Lung (tissue), 12 donors: ENCODE data around the gene LYZ. TPM values are rescaled to one million over a fixed set of nuclear protein-coding genes. Genes with fewer than 3 reads are reported as not detected.

ENCODE experiments used
- ATAC-seq: fragments of 200-7000 bp; cut with Tn5 transposase; one replicate; pipeline ENCODE4 v1.9.1; 2020; ENCODE audit warnings: moderate number of reproducible peaks; ENCODE audit not compliant: insufficient read depth, low FRiP score
- DNase-seq, 3 donors: peaks; one replicate each; pipeline ENCODE4 v3.0.0-alpha.2; 2013 to 2017
- H3K27ac ChIP-seq, 2 donors: one replicate each; pipeline ENCODE4 v1.5.1; 2013; ENCODE audit warnings: mild to moderate bottlenecking in 2 of 2, moderate library complexity in 2 of 2, control low read depth in 1 of 2, inconsistent platforms in 1 of 2, low read depth in 1 of 2, low read length in 1 of 2
- H3K27me3 ChIP-seq, 3 donors: one replicate each; pipeline ENCODE4 v1.5.1; 2013; ENCODE audit warnings: low read length in 2 of 3; ENCODE audit not compliant: control insufficient read depth in 3 of 3, insufficient read depth in 3 of 3
- H3K36me3 ChIP-seq, 4 donors: one replicate each; pipeline ENCODE4 v1.5.1; 2013; ENCODE audit warnings: low read length in 4 of 4, mild to moderate bottlenecking in 1 of 4, moderate library complexity in 1 of 4; ENCODE audit not compliant: control insufficient read depth in 4 of 4, insufficient read depth in 4 of 4
- H3K4me1 ChIP-seq, 5 donors: one replicate each; pipeline ENCODE4 v1.5.1; 2013; ENCODE audit warnings: low read length in 5 of 5, mild to moderate bottlenecking in 2 of 5, moderate library complexity in 1 of 5; ENCODE audit not compliant: control insufficient read depth in 5 of 5, insufficient read depth in 5 of 5
- H3K4me3 ChIP-seq: one replicate; pipeline ENCODE4 v1.5.1; 2013; ENCODE audit warnings: mild to moderate bottlenecking, control low read depth, moderate library complexity
- H3K9ac ChIP-seq, 2 donors: one replicate each; pipeline ENCODE4 v1.5.1; 2013; ENCODE audit warnings: low read length in 2 of 2, control low read depth in 1 of 2; ENCODE audit not compliant: insufficient read depth in 1 of 2
- H3K9me3 ChIP-seq, 4 donors: one replicate each; pipeline ENCODE4 v1.5.1; 2013; ENCODE audit warnings: low read length in 3 of 4, mild to moderate bottlenecking in 1 of 4, moderate library complexity in 1 of 4; ENCODE audit not compliant: control insufficient read depth in 4 of 4, insufficient read depth in 3 of 4
- CTCF ChIP-seq: IDR thresholded peaks from 2 replicates; pipeline ENCODE4 v1.5.1; 2012; ENCODE audit warnings: mild to moderate bottlenecking; ENCODE audit errors: control extremely low read depth, extremely low read depth
- WGBS, 2 donors: extraction: QIAGEN DNeasy Blood & Tissue Kit; methylation state at CpG; one replicate each; pipeline ENCODE4 v1.1.7; 2013; 5-methylcytosine and 5-hydroxymethylcytosine counted together
- polyA plus RNA-seq, 2 donors: library from polyadenylated mRNA; stranded (reverse); fragments of 200-250 nt; gene quantifications; one replicate each; pipeline ENCODE4 v1.2.1, GENCODE V29; 2013
- total RNA-seq, 2 donors: library from RNA; depleted of rRNA in 1 of 2; stranded (reverse); fragments of >200 nt in 1 of 2; gene quantifications; one replicate each; pipeline ENCODE4 v1.2.1, GENCODE V29; 2014 to 2021
- donor health status: control.
- donor health status: control.
- donor health status: Bipolar disorder and iron deficiency.
- donor health status: healthy.
- donor health status: DM: yes; HTN: yes; CAD: no.

LYZ gene
- total and polyA plus RNA-seq, 4 donors, result 171 to 448 (median 182) TPM

GRCh38 chr12:69329669-69330428, 18.3 kb upstream of the LYZ start:
- Histone ChIP-seq H3K27ac (no peak overlapping the region), H3K9ac (no peak overlapping the region), H3K36me3 (no peaks in the 10 kb centered on the region), H3K4me3 (no peak overlapping the region), H3K4me1 (peaks cover 0 to 10% (median 0%) of the 10 kb centered on the region in 5 donors), H3K9me3 (no peaks in the 10 kb centered on the region), H3K27me3 (peaks cover 0 to 21% (median 6%) of the 10 kb centered on the region in 3 donors)
- no peak for ATAC-seq
- TF ChIP-seq CTCF, result no peak
- DNase-seq, result peak in 1 of 3 donors; percentile 11
- 24 to 36% methylated on average over 8 of the region's 8 CpGs for WGBS, 2 donors

- H3K9me3 ChIP-seq, result no peaks in the 10 kb centered on the region
- H3K4me3 ChIP-seq, result peak overlapping the region; percentile 37
- H3K4me1 ChIP-seq, result peaks cover 0 to 10% (median 0%) of the 10 kb centered on the region in 5 donors
- peak overlapping the region in 1 of 2 donors; percentile 56 for H3K9ac ChIP-seq
- no peak for TF ChIP-seq CTCF
- peaks cover 0 to 21% (median 6%) of the 10 kb centered on the region in 3 donors for H3K27me3 ChIP-seq
- H3K27ac ChIP-seq, result peak overlapping the region in 1 of 2 donors; percentile 48
- no peaks in the 10 kb centered on the region for H3K36me3 ChIP-seq
- peak; percentile 14 to 48 (median 43) for DNase-seq
- WGBS, 2 donors, result 5% methylated on average over 18 of the region's 18 CpGs
- peak; percentile 64 for ATAC-seq
These were observed 17.4 kb upstream of the LYZ start for GRCh38 chr12:69330475-69331473.

- ATAC-seq (no peak), DNase-seq (peak in 2 of 3 donors; percentile 11 to 16)
- peak overlapping the region in 1 of 2 donors; percentile 48 for H3K27ac ChIP-seq
- H3K4me3 ChIP-seq, result no peak overlapping the region
- H3K36me3 ChIP-seq, result no peaks in the 10 kb centered on the region
- TF ChIP-seq CTCF, result no peak
- WGBS, 2 donors, result 14% methylated on average over 7 of the region's 7 CpGs
- H3K27me3 ChIP-seq, result peaks cover 0 to 21% (median 6%) of the 10 kb centered on the region in 3 donors
- H3K4me1 ChIP-seq, result peaks cover 0 to 10% (median 0%) of the 10 kb centered on the region in 5 donors
- H3K9ac ChIP-seq, result peak overlapping the region in 1 of 2 donors; percentile 56
- H3K9me3 ChIP-seq, result no peaks in the 10 kb centered on the region
These were observed 16.7 kb upstream of the LYZ start for GRCh38 chr12:69331519-69331908.
